K562 (cell line): ENCODE measurements around the gene TULP3. TPM values are rescaled to one million over a fixed set of nuclear protein-coding genes. Genes with fewer than 3 reads are reported as not detected.

Source experiments
- ATAC-seq: fragments of 200-7000 bp; cut with Tn5 transposase; 3 replicates; pipeline ENCODE4 v1.9.1; 2020; ENCODE audit warnings: moderate library complexity
- BruUV-seq: library from RNA; stranded (reverse); fragments of 400-500 nt; replicated peaks from 2 replicates; lab custom pipeline; 2021; lab: Mats Ljungman, UMichigan
- CTCF ChIA-PET: fragments of 300-600 bp; formaldehyde crosslinking; extraction: SDS; loops from one replicate; lab custom pipeline; 2021; ENCODE audit warnings: low intra/inter-chr PET ratio; lab: Yijun Ruan, JAX
- POLR2A ChIA-PET: fragments of 300-600, 350-650 bp; sonication (Branson Sonifier 250); formaldehyde crosslinking; extraction: SDS; loops from one replicate; lab custom pipeline; 2021; ENCODE audit warnings: antibody characterized with exemption, inconsistent platforms; lab: Yijun Ruan, JAX
- DNase-seq, 4 experiments: peaks; one replicate each; pipeline versions ENCODE4 v3.0.0 to v3.0.0-alpha.2; 2011 to 2018; ENCODE audit warnings: low spot score in 3 of 4, mixed read lengths in 3 of 4; ENCODE audit errors: extremely low read depth in 1 of 4
- FAIRE-seq: peaks from 2 replicates; lab custom pipeline; 2011; peaks lifted over from hg19 to GRCh38; lab: Jason Lieb, UNC
- H2AFZ ChIP-seq: 2 replicates; pipeline ENCODE4 v1.6.0; 2011; ENCODE audit warnings: low read depth, low read length, control low read depth, inconsistent platforms
- H3K27ac ChIP-seq: fragments of 200-600 bp; 3 replicates; pipeline ENCODE4 v1.8.0; 2011; ENCODE audit warnings: low read depth, mild to moderate bottlenecking, control low read depth, inconsistent platforms, low read length, moderate library complexity, mixed read lengths; ENCODE audit errors: extremely low read depth
- H3K27me3 ChIP-seq, 2 experiments: fragments of 300-600 bp in 1 of 2; 2 replicates in 1 of 2; 3 replicates in 1 of 2; pipeline versions ENCODE4 v1.6.0 to v1.8.0; 2011; ENCODE audit warnings: inconsistent platforms in 2 of 2, low read length in 2 of 2, mild to moderate bottlenecking in 1 of 2, mixed read lengths in 1 of 2, moderate library complexity in 1 of 2; ENCODE audit not compliant: control insufficient read depth in 2 of 2, insufficient read depth in 2 of 2
- H3K36me3 ChIP-seq: fragments of 300-600 bp; 3 replicates; pipeline ENCODE4 v1.8.0; 2011; ENCODE audit warnings: mild to moderate bottlenecking, low read length, inconsistent platforms; ENCODE audit not compliant: control insufficient read depth, insufficient read depth
- H3K4me1 ChIP-seq, 2 experiments: fragments of 200-600 bp in 1 of 2; replicated peaks in 1 of 2; 2 replicates in 1 of 2; 3 replicates in 1 of 2; pipeline versions ENCODE4 v1.5.1 to v1.8.0; 2011; ENCODE audit warnings: inconsistent platforms in 2 of 2, low read length in 2 of 2, mild to moderate bottlenecking in 1 of 2, mixed read lengths in 1 of 2, moderate library complexity in 1 of 2; ENCODE audit not compliant: control insufficient read depth in 2 of 2, insufficient read depth in 2 of 2
- H3K4me2 ChIP-seq: 2 replicates; pipeline ENCODE4 v1.6.1; 2011; ENCODE audit warnings: low read length, control low read depth, inconsistent platforms, mixed read lengths; ENCODE audit not compliant: insufficient read depth
- H3K4me3 ChIP-seq: fragments of 200-600 bp; sonication (generic), shearing (Covaris generic); 2 replicates; pipeline ENCODE4 v1.5.1; 2016; ENCODE audit warnings: control low read depth, inconsistent platforms
- H3K79me2 ChIP-seq: fragments of 200-600 bp; 3 replicates; pipeline ENCODE4 v1.8.0; 2011; ENCODE audit warnings: low read length, inconsistent platforms; ENCODE audit not compliant: control insufficient read depth, insufficient read depth
- H3K9ac ChIP-seq, 2 experiments: 2 replicates each; pipeline versions ENCODE4 v1.6.0 to v1.6.1; 2011; ENCODE audit warnings: low read depth in 2 of 2, low read length in 2 of 2, control low read depth in 1 of 2, inconsistent platforms in 1 of 2, mild to moderate bottlenecking in 1 of 2, mixed read lengths in 1 of 2; ENCODE audit not compliant: insufficient read depth in 1 of 2
- H3K9me1 ChIP-seq: one replicate; pipeline ENCODE4 v1.6.0; 2011; ENCODE audit warnings: inconsistent platforms, mild to moderate bottlenecking, low read length, moderate library complexity; ENCODE audit not compliant: control insufficient read depth, insufficient read depth
- H3K9me3 ChIP-seq: replicated peaks from 2 replicates; pipeline ENCODE4 v1.5.1; 2011; ENCODE audit warnings: low read depth, low read length, inconsistent platforms; ENCODE audit not compliant: control insufficient read depth, insufficient read depth
- H4K20me1 ChIP-seq: replicated peaks from 2 replicates; pipeline ENCODE4 v1.6.1; 2011; ENCODE audit warnings: low read length, inconsistent platforms, mixed read lengths; ENCODE audit not compliant: control insufficient read depth, insufficient read depth
- CBX5 ChIP-seq: IDR thresholded peaks from 2 replicates; pipeline ENCODE4 v1.6.1; 2014; ENCODE audit warnings: low read depth, borderline replicate concordance
- COPS2 ChIP-seq: fragments of 450-650 bp; conservative IDR thresholded peaks from 2 replicates; pipeline ENCODE4 v1.6.1; 2016; ENCODE audit warnings: mild to moderate bottlenecking, moderate library complexity
- CREM ChIP-seq: IDR thresholded peaks from 2 replicates; pipeline ENCODE4 v1.6.1; 2014; ENCODE audit warnings: antibody characterized with exemption, low read depth
- CXXC5 ChIP-seq: fragments of 250-450 bp; sonication (Bioruptor Pico); IDR thresholded peaks from 2 replicates; pipeline ENCODE4 v1.8.0; 2022; ENCODE audit warnings: inconsistent platforms, mild to moderate bottlenecking, moderate library complexity
- MAFF ChIP-seq: IDR thresholded peaks from 2 replicates; pipeline ENCODE4 v1.6.1; 2012; ENCODE audit warnings: low read length, improper control_type of control experiment
- MYC ChIP-seq, 2 experiments: fragments of 250-450 bp in 1 of 2; sonication (Bioruptor Pico) in 1 of 2; IDR thresholded peaks; 2 replicates each; pipeline versions ENCODE4 v1.5.1 to v1.6.1; 2012 to 2021; ENCODE audit warnings: low read depth in 2 of 2, borderline replicate concordance in 1 of 2, improper control_type of control experiment in 1 of 2, low read length in 1 of 2, mild to moderate bottlenecking in 1 of 2, moderate library complexity in 1 of 2
- NELFE ChIP-seq: IDR thresholded peaks from 2 replicates; pipeline ENCODE4 v1.6.1; 2011; ENCODE audit warnings: mild to moderate bottlenecking; ENCODE audit not compliant: insufficient read depth, insufficient read length
- POLR2A ChIP-seq: fragments of 450-650 bp; conservative IDR thresholded peaks from 2 replicates; pipeline ENCODE4 v1.6.1; 2016
- PRPF4 ChIP-seq: fragments of 200-400 bp; formaldehyde crosslinking; IDR thresholded peaks from one replicate; pipeline ENCODE4 v1.6.1; 2017; ENCODE audit warnings: low read length, low read depth, mild to moderate bottlenecking; ENCODE audit not compliant: insufficient read depth, poor library complexity, severe bottlenecking
- SIN3A ChIP-seq, 2 experiments: fragments of 150-350 bp in 1 of 2; IDR thresholded peaks; 2 replicates each; pipeline ENCODE4 v1.6.1; 2011 to 2016; ENCODE audit warnings: borderline replicate concordance in 2 of 2, low read depth in 2 of 2, low read length in 2 of 2, mild to moderate bottlenecking in 2 of 2, moderate library complexity in 2 of 2; ENCODE audit not compliant: control insufficient read depth in 1 of 2
- WGBS: fragments of 100-300 bp; shearing (Covaris generic); methylation state at CpG from one replicate; pipeline ENCODE4 v1.1.6; 2016; ENCODE audit warnings: low coverage, mixed read lengths; ENCODE audit not compliant: insufficient coverage; ENCODE audit errors: missing lambda C conversion rate; 5-methylcytosine and 5-hydroxymethylcytosine counted together
- in situ Hi-C: fragments of 300-500 bp; cut with MboI; formaldehyde crosslinking; loops from 4 replicates; pipeline ENCODE4 v1.15.0; 2018; ENCODE audit warnings: inconsistent platforms, mixed read lengths
- intact Hi-C: fragments of 100-400 bp; cut with micrococcal nuclease; formaldehyde crosslinking; loops from 2 replicates; pipeline ENCODE4 v1.14.2; 2022
- polyA plus RNA-seq, 8 experiments: library from polyadenylated mRNA; depleted of rRNA in 4 of 8; stranded (reverse) in 5 of 8; unstranded in 3 of 8; fragments of >200 nt; fragmentation: Nextera tagmentation in 2 of 8; fragmentation: Illumina TruSeq in 1 of 8; extraction: Ambion mirVana in 2 of 8; extraction: Trizol in 1 of 8; gene quantifications; 2 replicates each; pipeline versions ENCODE4 v1.2.1 to v1.2.3, GENCODE V29; 2011 to 2014; ENCODE audit warnings: inconsistent platforms in 1 of 8, missing spikeins in 1 of 8
- total RNA-seq, 7 experiments: library from RNA; depleted of rRNA in 6 of 7; stranded (reverse); fragments of >200 nt in 6 of 7; fragmentation: Illumina TruSeq in 2 of 7; extraction: Trizol in 2 of 7; gene quantifications; 2 replicates each; pipeline versions ENCODE4 v1.2.1 to v1.2.3, GENCODE V29; 2011 to 2021; ENCODE audit warnings: low replicate concordance in 1 of 7
- TF ChIP-seq, protein P1 (sequence below): fragments of 250-450 bp; sonication (Bioruptor Pico); IDR thresholded peaks from 2 replicates; pipeline ENCODE4 v1.8.0; 2022; ENCODE audit warnings: inconsistent platforms, mild to moderate bottlenecking, moderate library complexity, borderline replicate concordance
- TF ChIP-seq, protein P2 (sequence below): fragments of 250-450 bp; sonication (Bioruptor Pico); IDR thresholded peaks from 2 replicates; pipeline ENCODE4 v1.5.0; 2020; ENCODE audit warnings: mild to moderate bottlenecking, borderline replicate concordance
- TF ChIP-seq, protein P3 (sequence below): fragments of 250-450 bp; sonication (Bioruptor Pico); IDR thresholded peaks from 2 replicates; pipeline ENCODE4 v1.5.0; 2021
- TF ChIP-seq, protein P4 (sequence below): fragments of 250-450 bp; sonication (Bioruptor Pico); IDR thresholded peaks from 2 replicates; pipeline ENCODE4 v1.5.0; 2021; ENCODE audit warnings: mild to moderate bottlenecking, borderline replicate concordance

TULP3 gene
- total and polyA plus RNA-seq, 9 of the 15 experiments (the other 6 are each of a cell fraction or from before 2014, with no cell fraction given), result 3.6 to 13.3 (median 7.3) TPM

DNA sequence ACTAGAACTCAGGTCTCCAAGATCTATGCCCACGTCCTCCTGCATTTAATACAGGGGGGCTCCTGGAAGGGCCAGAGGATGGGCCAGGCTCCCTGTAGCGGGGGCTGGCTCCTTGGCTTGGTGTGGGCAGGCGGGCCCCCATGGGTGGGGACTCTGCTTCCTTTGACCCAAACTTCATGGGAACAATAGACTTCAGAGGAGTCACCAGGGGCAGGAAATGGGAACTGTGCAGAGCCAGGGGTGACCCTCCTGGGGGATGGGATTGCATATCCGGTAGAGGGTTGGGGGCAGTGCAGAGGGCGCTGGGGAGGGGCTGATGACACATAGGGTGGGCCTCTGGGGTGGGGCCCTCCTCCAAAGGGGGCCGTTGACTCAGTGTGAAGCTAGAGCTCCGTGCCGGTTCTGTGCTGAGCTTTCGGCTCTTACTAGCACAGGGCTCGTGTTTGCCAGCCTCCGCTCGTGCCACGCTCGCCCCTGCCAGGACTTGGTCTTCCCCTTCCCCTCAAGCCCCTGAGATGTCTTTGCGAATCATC, 73.1 kb downstream of the TULP3 start (continued):
- TF ChIP-seq CXXC5 (CRISPR knock-in tag), result no peak
- TF ChIP-seq CBX5, result no peak
- TF ChIP-seq, protein P1, sequence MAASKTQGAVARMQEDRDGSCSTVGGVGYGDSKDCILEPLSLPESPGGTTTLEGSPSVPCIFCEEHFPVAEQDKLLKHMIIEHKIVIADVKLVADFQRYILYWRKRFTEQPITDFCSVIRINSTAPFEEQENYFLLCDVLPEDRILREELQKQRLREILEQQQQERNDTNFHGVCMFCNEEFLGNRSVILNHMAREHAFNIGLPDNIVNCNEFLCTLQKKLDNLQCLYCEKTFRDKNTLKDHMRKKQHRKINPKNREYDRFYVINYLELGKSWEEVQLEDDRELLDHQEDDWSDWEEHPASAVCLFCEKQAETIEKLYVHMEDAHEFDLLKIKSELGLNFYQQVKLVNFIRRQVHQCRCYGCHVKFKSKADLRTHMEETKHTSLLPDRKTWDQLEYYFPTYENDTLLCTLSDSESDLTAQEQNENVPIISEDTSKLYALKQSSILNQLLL (CRISPR knock-in tag), result no peak
- TF ChIP-seq SIN3A (IDR thresholded peaks at IDR 0.05; ENCODE audit: borderline replicate concordance in 2 of 2, control insufficient read depth in 1 of 2, low read depth in 2 of 2, low read length in 2 of 2), result no peak
- TF ChIP-seq PRPF4, result no peak

DNA sequence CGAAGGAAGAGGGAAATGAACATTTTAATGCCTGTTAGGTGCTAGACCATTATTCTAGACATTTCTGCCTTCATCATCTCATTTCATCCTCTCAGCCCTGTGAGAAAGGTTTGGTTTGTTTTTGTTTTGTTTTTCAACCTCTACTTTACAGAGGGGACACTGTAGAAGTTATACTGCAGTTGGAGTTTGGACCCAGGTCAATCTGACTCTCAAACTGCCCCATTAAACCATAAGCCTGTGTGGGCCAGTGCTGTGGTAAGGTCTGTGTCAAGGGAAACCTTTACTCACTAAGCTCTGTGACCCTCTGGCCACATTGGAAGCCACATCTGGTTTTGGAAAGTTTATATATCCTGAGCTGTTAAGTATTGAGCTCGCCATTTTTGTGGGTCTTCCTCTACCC, 77.0 kb downstream of the TULP3 start:
- H4K20me1 ChIP-seq, result no peaks in the 10 kb centered on the region
- DNase-seq, result no peak
- no peak overlapping the region for H3K27ac ChIP-seq
- ChIA-PET CTCF (no interaction called here), POLR2A (no interaction called here)
- 100% methylated on average over 1 of the region's 2 CpGs for WGBS
- no peak overlapping the region for H3K4me2 ChIP-seq
- in situ Hi-C loops, result no loop called here
- H3K9ac ChIP-seq, result no peak overlapping the region
- FAIRE-seq, result no peak
- H2AFZ ChIP-seq, result no peak overlapping the region
- ATAC-seq, result no peak
- no peaks in the 10 kb centered on the region for H3K9me3 ChIP-seq
- peaks cover 26% of the 10 kb centered on the region; the same call in 2 of the 3 replicates for H3K36me3 ChIP-seq
- H3K9me1 ChIP-seq, result peaks cover 4% of the 10 kb centered on the region
- BruUV-seq, result no TSS peak
- peaks cover 9 to 19% of the 10 kb centered on the region in 2 experiments; a peak in 4 of 5 replicates for H3K4me1 ChIP-seq
- no peak overlapping the region for H3K4me3 ChIP-seq
- intact Hi-C loops, result no loop called here
- H3K27me3 ChIP-seq, result no peaks in the 10 kb centered on the region
- peaks cover 28% of the 10 kb centered on the region for H3K79me2 ChIP-seq
- TF ChIP-seq, protein P2, sequence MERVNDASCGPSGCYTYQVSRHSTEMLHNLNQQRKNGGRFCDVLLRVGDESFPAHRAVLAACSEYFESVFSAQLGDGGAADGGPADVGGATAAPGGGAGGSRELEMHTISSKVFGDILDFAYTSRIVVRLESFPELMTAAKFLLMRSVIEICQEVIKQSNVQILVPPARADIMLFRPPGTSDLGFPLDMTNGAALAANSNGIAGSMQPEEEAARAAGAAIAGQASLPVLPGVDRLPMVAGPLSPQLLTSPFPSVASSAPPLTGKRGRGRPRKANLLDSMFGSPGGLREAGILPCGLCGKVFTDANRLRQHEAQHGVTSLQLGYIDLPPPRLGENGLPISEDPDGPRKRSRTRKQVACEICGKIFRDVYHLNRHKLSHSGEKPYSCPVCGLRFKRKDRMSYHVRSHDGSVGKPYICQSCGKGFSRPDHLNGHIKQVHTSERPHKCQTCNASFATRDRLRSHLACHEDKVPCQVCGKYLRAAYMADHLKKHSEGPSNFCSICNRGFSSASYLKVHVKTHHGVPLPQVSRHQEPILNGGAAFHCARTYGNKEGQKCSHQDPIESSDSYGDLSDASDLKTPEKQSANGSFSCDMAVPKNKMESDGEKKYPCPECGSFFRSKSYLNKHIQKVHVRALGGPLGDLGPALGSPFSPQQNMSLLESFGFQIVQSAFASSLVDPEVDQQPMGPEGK, result no peak
- TF ChIP-seq MAFF (no peak), MYC (IDR thresholded peaks at IDR 0.05; ENCODE audit: low read depth, low read length) (no peak), MYC (CRISPR knock-in tag; IDR thresholded peaks at IDR 0.05; ENCODE audit: borderline replicate concordance, low read depth) (no peak), NELFE (no peak), POLR2A (no peak), CREM (no peak), COPS2 (no peak)
- TF ChIP-seq, protein P3, sequence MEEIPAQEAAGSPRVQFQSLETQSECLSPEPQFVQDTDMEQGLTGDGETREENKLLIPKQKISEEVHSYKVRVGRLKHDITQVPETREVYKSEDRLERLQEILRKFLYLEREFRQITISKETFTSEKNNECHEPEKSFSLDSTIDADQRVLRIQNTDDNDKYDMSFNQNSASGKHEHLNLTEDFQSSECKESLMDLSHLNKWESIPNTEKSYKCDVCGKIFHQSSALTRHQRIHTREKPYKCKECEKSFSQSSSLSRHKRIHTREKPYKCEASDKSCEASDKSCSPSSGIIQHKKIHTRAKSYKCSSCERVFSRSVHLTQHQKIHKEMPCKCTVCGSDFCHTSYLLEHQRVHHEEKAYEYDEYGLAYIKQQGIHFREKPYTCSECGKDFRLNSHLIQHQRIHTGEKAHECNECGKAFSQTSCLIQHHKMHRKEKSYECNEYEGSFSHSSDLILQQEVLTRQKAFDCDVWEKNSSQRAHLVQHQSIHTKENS (CRISPR knock-in tag), result no peak
- TF ChIP-seq, protein P4, sequence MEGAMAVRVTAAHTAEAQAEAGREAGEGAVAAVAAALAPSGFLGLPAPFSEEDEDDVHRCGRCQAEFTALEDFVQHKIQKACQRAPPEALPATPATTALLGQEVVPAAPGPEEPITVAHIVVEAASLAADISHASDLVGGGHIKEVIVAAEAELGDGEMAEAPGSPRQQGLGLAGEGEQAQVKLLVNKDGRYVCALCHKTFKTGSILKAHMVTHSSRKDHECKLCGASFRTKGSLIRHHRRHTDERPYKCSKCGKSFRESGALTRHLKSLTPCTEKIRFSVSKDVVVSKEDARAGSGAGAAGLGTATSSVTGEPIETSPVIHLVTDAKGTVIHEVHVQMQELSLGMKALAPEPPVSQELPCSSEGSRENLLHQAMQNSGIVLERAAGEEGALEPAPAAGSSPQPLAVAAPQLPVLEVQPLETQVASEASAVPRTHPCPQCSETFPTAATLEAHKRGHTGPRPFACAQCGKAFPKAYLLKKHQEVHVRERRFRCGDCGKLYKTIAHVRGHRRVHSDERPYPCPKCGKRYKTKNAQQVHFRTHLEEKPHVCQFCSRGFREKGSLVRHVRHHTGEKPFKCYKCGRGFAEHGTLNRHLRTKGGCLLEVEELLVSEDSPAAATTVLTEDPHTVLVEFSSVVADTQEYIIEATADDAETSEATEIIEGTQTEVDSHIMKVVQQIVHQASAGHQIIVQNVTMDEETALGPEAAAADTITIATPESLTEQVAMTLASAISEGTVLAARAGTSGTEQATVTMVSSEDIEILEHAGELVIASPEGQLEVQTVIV (CRISPR knock-in tag), result no peak
